Neural cell (in vitro differentiated cells): ENCODE results near the gene SLC24A1. TPM values are rescaled to one million over a fixed set of nuclear protein-coding genes. Genes with fewer than 3 reads are reported as not detected.

Source experiments
- H2AFZ ChIP-seq: fragments of 200-600, 300-800 bp; sonication (generic), shearing (Covaris generic); 2 replicates; pipeline ENCODE4 v1.6.0; 2014; ENCODE audit warnings: low read depth, mild to moderate bottlenecking, antibody characterized with exemption, low read length, moderate library complexity
- H3F3A ChIP-seq: fragments of 200-600 bp; shearing (Covaris generic); 2 replicates; pipeline ENCODE4 v1.6.1; 2016; ENCODE audit warnings: mild to moderate bottlenecking, moderate library complexity, mixed read lengths, antibody characterized with exemption, low read length; ENCODE audit not compliant: insufficient read depth, poor library complexity, severe bottlenecking
- H3K27ac ChIP-seq: fragments of 200-600, 300-800 bp; sonication (generic), shearing (Covaris generic); 2 replicates; pipeline ENCODE4 v1.5.1; 2014; ENCODE audit warnings: mild to moderate bottlenecking, low read length, moderate library complexity
- H3K27me3 ChIP-seq: fragments of 300-800, 200-600 bp; sonication (generic), shearing (Covaris generic); 2 replicates; pipeline ENCODE4 v1.6.0; 2014; ENCODE audit warnings: mild to moderate bottlenecking, low read depth, low read length, moderate library complexity; ENCODE audit not compliant: insufficient read depth
- H3K36me3 ChIP-seq: fragments of 300-800, 200-600 bp; sonication (generic), shearing (Covaris generic); 2 replicates; pipeline ENCODE4 v1.5.1; 2014; ENCODE audit warnings: mild to moderate bottlenecking, antibody characterized with exemption, low read length, moderate library complexity; ENCODE audit not compliant: insufficient read depth
- H3K4me2 ChIP-seq: fragments of 300-800, 200-600 bp; sonication (generic), shearing (Covaris generic); 2 replicates; pipeline ENCODE4 v1.6.0; 2014; ENCODE audit warnings: mild to moderate bottlenecking, low read length
- H3K4me3 ChIP-seq: fragments of 300-800, 200-600 bp; sonication (generic), shearing (Covaris generic); 2 replicates; pipeline ENCODE4 v1.5.1; 2014; ENCODE audit warnings: mild to moderate bottlenecking, low read length, moderate library complexity
- H3K79me2 ChIP-seq: fragments of 200-600 bp; shearing (Covaris generic); replicated peaks from 2 replicates; pipeline ENCODE4 v1.6.0; 2014; ENCODE audit warnings: mild to moderate bottlenecking, low read length, moderate library complexity; ENCODE audit not compliant: insufficient read depth
- H3K9ac ChIP-seq: fragments of 300-800, 200-600 bp; sonication (generic), shearing (Covaris generic); 2 replicates; pipeline ENCODE4 v1.6.1; 2016; ENCODE audit warnings: mild to moderate bottlenecking, low read length, mixed read lengths
- H3K9me2 ChIP-seq: fragments of 200-600 bp; shearing (Covaris generic); 2 replicates; pipeline ENCODE4 v1.6.1; 2016; ENCODE audit warnings: mild to moderate bottlenecking, low read length, mixed read lengths; ENCODE audit not compliant: insufficient read depth
- H3K9me3 ChIP-seq: fragments of 200-600, 300-800 bp; sonication (generic), shearing (Covaris generic); 2 replicates; pipeline ENCODE4 v1.6.1; 2016; ENCODE audit warnings: mild to moderate bottlenecking, mixed run types, low read length, moderate library complexity, mixed read lengths
- H4K20me1 ChIP-seq: fragments of 200-600 bp; shearing (Covaris generic); 2 replicates; pipeline ENCODE4 v1.6.1; 2016; ENCODE audit warnings: mild to moderate bottlenecking, mixed run types; ENCODE audit not compliant: insufficient read depth
- CTCF ChIP-seq: fragments of 450-650 bp; IDR thresholded peaks from 2 replicates; pipeline ENCODE4 v1.5.1; 2014; ENCODE audit warnings: antibody characterized with exemption, mild to moderate bottlenecking, moderate library complexity; ENCODE audit not compliant: poor library complexity, severe bottlenecking
- EP300 ChIP-seq: fragments of 450-650 bp; conservative IDR thresholded peaks from 2 replicates; pipeline ENCODE4 v1.6.1; 2014; ENCODE audit warnings: antibody characterized with exemption, mild to moderate bottlenecking, moderate library complexity; ENCODE audit not compliant: poor library complexity, severe bottlenecking
- EZH2 ChIP-seq: fragments of 200-600, 300-800 bp; shearing (Covaris generic), sonication (generic); IDR thresholded peaks from 2 replicates; pipeline ENCODE4 v1.6.1; 2014; ENCODE audit warnings: antibody characterized with exemption, low read length, borderline replicate concordance, mild to moderate bottlenecking; ENCODE audit not compliant: insufficient read depth, poor library complexity, severe bottlenecking
- MXI1 ChIP-seq: fragments of 450-650 bp; conservative IDR thresholded peaks from 2 replicates; pipeline ENCODE4 v1.6.1; 2014; ENCODE audit warnings: antibody characterized with exemption, mild to moderate bottlenecking; ENCODE audit not compliant: poor library complexity, severe bottlenecking
- POLR2AphosphoS5 ChIP-seq: IDR thresholded peaks from 2 replicates; pipeline ENCODE4 v1.6.1; 2012
- RAD21 ChIP-seq: fragments of 450-650 bp; conservative IDR thresholded peaks from 2 replicates; pipeline ENCODE4 v1.6.1; 2014; ENCODE audit warnings: antibody characterized with exemption, mild to moderate bottlenecking, moderate library complexity
- SMC3 ChIP-seq: fragments of 450-650 bp; conservative IDR thresholded peaks from 2 replicates; pipeline ENCODE4 v1.6.1; 2014; ENCODE audit warnings: antibody characterized with exemption, mild to moderate bottlenecking, moderate library complexity; ENCODE audit not compliant: poor library complexity
- TAF1 ChIP-seq: IDR thresholded peaks from 2 replicates; pipeline ENCODE4 v1.6.1; 2012; ENCODE audit warnings: low read depth
- polyA plus RNA-seq: library from polyadenylated mRNA; depleted of rRNA; stranded (reverse); fragments of >200 nt; gene quantifications from 2 replicates; pipeline ENCODE4 v1.2.3, GENCODE V29; 2014
- TF ChIP-seq, protein P1 (sequence below): IDR thresholded peaks from 2 replicates; pipeline ENCODE4 v1.6.1; 2012; ENCODE audit warnings: borderline replicate concordance

SLC24A1 gene
- polyA plus RNA-seq, 1 donor from 2014 or later = 0.72 TPM

DNA sequence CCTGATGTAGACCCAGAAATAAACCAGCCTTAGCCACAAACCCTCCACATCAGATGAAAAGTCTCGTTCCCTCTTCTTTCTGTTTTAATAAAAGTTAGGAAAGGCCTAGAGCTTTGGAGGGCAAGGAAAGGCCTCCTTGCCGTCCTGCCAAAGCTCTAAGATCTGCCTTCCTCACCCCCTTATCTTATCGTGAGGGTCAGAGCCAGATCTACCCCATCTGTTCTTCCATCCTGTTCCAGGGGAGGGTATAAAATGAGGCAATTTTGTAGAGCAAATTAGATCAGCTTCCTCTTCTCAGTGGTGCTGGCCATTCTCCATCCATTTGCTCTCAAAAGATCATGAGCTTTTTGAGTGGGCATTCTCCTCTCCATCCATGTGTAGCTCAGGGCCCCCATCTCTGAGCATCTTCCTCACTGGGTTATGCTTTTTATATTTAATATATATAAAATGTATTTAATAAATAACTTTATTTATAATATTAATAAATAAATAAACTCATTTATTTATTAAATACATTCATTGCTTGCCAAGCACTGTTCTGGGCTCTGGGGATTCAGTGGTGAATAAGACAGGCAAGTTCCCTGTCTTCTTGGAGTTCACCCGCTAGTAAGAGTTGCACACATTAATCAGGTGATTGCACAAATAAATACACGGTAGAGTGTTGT lies 2.0 kb upstream of the SLC24A1 start:
- Histone ChIP-seq H3K36me3 (no peaks in the 10 kb centered on the region), H2AFZ (no peak overlapping the region), H3K4me2 (no peak overlapping the region), H3K9me3 (no peaks in the 10 kb centered on the region), H3F3A (no peaks in the 10 kb centered on the region), H3K4me3 (no peak overlapping the region), H3K9ac (no peak overlapping the region), H3K9me2 (no peaks in the 10 kb centered on the region), H3K79me2 (no peaks in the 10 kb centered on the region), H4K20me1 (no peaks in the 10 kb centered on the region), H3K27ac (no peak overlapping the region), H3K27me3 (no peaks in the 10 kb centered on the region)
- TF ChIP-seq POLR2AphosphoS5 (no peak), EZH2 (no peak), SMC3 (no peak), CTCF (no peak), RAD21 (no peak), MXI1 (no peak), EP300 (no peak), TAF1 (no peak)
- TF ChIP-seq, protein P1, sequence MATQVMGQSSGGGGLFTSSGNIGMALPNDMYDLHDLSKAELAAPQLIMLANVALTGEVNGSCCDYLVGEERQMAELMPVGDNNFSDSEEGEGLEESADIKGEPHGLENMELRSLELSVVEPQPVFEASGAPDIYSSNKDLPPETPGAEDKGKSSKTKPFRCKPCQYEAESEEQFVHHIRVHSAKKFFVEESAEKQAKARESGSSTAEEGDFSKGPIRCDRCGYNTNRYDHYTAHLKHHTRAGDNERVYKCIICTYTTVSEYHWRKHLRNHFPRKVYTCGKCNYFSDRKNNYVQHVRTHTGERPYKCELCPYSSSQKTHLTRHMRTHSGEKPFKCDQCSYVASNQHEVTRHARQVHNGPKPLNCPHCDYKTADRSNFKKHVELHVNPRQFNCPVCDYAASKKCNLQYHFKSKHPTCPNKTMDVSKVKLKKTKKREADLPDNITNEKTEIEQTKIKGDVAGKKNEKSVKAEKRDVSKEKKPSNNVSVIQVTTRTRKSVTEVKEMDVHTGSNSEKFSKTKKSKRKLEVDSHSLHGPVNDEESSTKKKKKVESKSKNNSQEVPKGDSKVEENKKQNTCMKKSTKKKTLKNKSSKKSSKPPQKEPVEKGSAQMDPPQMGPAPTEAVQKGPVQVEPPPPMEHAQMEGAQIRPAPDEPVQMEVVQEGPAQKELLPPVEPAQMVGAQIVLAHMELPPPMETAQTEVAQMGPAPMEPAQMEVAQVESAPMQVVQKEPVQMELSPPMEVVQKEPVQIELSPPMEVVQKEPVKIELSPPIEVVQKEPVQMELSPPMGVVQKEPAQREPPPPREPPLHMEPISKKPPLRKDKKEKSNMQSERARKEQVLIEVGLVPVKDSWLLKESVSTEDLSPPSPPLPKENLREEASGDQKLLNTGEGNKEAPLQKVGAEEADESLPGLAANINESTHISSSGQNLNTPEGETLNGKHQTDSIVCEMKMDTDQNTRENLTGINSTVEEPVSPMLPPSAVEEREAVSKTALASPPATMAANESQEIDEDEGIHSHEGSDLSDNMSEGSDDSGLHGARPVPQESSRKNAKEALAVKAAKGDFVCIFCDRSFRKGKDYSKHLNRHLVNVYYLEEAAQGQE = no peak

GRCh38 chr15:65620833-65621232 lies 905 bp upstream of the SLC24A1 start:
- no peaks in the 10 kb centered on the region for H3K9me3 ChIP-seq
- no peaks in the 10 kb centered on the region for H3K79me2 ChIP-seq
- no peak overlapping the region for H3K27ac ChIP-seq
- no peaks in the 10 kb centered on the region for H4K20me1 ChIP-seq
- no peaks in the 10 kb centered on the region for H3F3A ChIP-seq
- no peak overlapping the region for H3K9ac ChIP-seq
- no peak overlapping the region for H3K4me3 ChIP-seq
- TF ChIP-seq CTCF (no peak), SMC3 (no peak), POLR2AphosphoS5 (no peak), MXI1 (no peak), RAD21 (no peak), EZH2 (no peak), EP300 (no peak), TAF1 (no peak)
- TF ChIP-seq, protein P1 = no peak
- no peak overlapping the region for H2AFZ ChIP-seq
- no peaks in the 10 kb centered on the region for H3K27me3 ChIP-seq
- no peaks in the 10 kb centered on the region for H3K9me2 ChIP-seq
- no peak overlapping the region for H3K4me2 ChIP-seq
- no peaks in the 10 kb centered on the region for H3K36me3 ChIP-seq
